Neutrophil (primary cell): ENCODE measurements around the gene CPNE6.
"Not testable (repeated sequence)": the region's sequence is repeated elsewhere in the genome, so short reads cannot be mapped to it uniquely, and the experiment has no call there.

Source experiments
- H3K27ac ChIP-seq: fragments of 200-600 bp; sonication (generic); 2 replicates; pipeline ENCODE4 v1.5.1; 2016; ENCODE audit warnings: mild to moderate bottlenecking, moderate library complexity
- H3K27me3 ChIP-seq: fragments of 200-600 bp; sonication (generic); 2 replicates; pipeline ENCODE4 v1.6.0; 2016; ENCODE audit warnings: mild to moderate bottlenecking
- H3K36me3 ChIP-seq: fragments of 200-600 bp; sonication (generic); 2 replicates; pipeline ENCODE4 v1.5.1; 2017
- H3K4me1 ChIP-seq, 2 experiments: fragments of 200-600 bp in 1 of 2; sonication (generic) in 1 of 2; 1 replicate in 1 of 2; 2 replicates in 1 of 2; pipeline versions ENCODE4 v1.5.1 to v1.6.1; 2013 to 2016; ENCODE audit warnings: low read depth in 1 of 2, low read length in 1 of 2, mild to moderate bottlenecking in 1 of 2, moderate library complexity in 1 of 2; ENCODE audit not compliant: control insufficient read depth in 1 of 2, insufficient read depth in 1 of 2
- H3K4me3 ChIP-seq, 2 experiments: fragments of 200-600 bp in 1 of 2; sonication (generic) in 1 of 2; 1 replicate in 1 of 2; 2 replicates in 1 of 2; pipeline ENCODE4 v1.5.1; 2013 to 2016; ENCODE audit warnings: low read depth in 1 of 2, low read length in 1 of 2, mild to moderate bottlenecking in 1 of 2, moderate library complexity in 1 of 2
- H3K9me3 ChIP-seq: fragments of 200-600 bp; sonication (generic); 2 replicates; pipeline ENCODE4 v1.5.1; 2016
- TF ChIP-seq, protein P1 (sequence below): fragments of 200-600 bp; sonication (generic); IDR thresholded peaks from 2 replicates; pipeline ENCODE4 v1.5.1; 2016; ENCODE audit warnings: antibody characterized with exemption

The CPNE6 gene

DNA sequence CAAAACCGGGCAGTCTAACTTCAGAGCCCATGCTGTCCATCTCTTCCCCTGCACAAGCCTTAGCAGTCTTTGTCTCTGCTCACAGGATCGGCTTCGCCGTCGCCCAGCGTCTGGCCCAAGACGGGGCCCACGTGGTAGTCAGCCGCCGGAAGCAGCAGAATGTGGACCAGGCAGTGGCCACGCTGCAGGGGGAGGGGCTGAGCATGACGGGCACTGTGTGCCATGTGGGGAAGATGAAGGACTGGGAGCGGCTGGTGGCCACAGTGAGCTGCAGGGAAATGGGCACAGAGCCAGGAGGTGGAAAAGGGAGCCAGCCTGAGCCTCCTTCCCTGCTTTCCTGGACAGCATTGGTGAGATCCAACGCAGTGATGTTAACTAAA, 33.7 kb upstream of the CPNE6 start:
- no peak overlapping the region for H3K4me3 ChIP-seq
- H3K9me3 ChIP-seq, result no peaks in the 10 kb centered on the region
- H3K36me3 ChIP-seq, result no peaks in the 10 kb centered on the region
- H3K4me1 ChIP-seq, result peaks cover 35 to 42% of the 10 kb centered on the region in 2 experiments
- H3K27ac ChIP-seq, result no peak overlapping the region
- TF ChIP-seq, protein P1, sequence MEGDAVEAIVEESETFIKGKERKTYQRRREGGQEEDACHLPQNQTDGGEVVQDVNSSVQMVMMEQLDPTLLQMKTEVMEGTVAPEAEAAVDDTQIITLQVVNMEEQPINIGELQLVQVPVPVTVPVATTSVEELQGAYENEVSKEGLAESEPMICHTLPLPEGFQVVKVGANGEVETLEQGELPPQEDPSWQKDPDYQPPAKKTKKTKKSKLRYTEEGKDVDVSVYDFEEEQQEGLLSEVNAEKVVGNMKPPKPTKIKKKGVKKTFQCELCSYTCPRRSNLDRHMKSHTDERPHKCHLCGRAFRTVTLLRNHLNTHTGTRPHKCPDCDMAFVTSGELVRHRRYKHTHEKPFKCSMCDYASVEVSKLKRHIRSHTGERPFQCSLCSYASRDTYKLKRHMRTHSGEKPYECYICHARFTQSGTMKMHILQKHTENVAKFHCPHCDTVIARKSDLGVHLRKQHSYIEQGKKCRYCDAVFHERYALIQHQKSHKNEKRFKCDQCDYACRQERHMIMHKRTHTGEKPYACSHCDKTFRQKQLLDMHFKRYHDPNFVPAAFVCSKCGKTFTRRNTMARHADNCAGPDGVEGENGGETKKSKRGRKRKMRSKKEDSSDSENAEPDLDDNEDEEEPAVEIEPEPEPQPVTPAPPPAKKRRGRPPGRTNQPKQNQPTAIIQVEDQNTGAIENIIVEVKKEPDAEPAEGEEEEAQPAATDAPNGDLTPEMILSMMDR, result no peak
- no peaks in the 10 kb centered on the region for H3K27me3 ChIP-seq

DNA sequence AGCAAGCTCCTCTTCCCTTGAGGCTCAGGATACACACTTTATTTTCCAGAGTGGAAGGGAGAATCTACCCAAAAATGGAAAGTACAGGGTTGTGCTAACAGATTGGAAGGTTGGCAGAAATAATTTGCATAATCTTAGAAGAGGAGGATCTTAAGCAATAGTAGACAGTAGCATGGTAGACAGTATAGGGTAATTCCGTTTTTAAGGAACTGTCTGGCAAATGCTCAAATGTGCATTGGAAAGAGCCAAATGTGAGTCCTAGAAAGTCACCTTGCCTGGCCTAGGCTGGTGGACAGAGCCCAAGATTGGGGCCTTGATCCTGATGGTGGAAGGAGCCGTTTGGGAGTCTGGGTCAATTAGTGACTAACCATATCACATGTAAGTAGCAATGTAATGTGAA, 32.7 kb upstream of the CPNE6 start:
- Histone ChIP-seq H3K27me3 (no peaks in the 10 kb centered on the region), H3K4me3 (no peak overlapping the region), H3K9me3 (no peaks in the 10 kb centered on the region), H3K27ac (no peak overlapping the region), H3K36me3 (no peaks in the 10 kb centered on the region), H3K4me1 (peaks cover 24 to 32% of the 10 kb centered on the region in 2 experiments)
- TF ChIP-seq, protein P1, result no peak

DNA sequence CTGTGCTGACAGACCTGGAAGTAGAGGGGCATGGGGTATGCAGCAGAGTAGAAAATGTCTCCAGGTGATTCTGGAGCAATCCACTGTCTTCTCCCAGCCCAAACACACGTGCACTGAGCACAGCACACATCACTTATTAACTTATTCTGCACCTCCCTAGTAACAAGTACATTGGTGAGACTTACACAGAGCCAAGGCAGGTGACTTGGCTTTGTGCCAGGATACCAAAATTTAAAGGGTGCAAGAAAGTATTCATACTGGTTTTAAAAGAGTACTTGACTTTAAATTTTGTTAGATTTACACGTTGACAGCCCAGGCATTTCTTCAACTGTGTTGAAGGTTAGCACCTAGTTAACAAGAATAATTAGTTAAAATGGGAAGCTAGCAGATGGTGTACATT, 30.7 kb upstream of the CPNE6 start:
- Histone ChIP-seq H3K4me3 (no peak overlapping the region), H3K27me3 (no peaks in the 10 kb centered on the region), H3K36me3 (no peaks in the 10 kb centered on the region), H3K4me1 (peaks cover 13 to 19% of the 10 kb centered on the region in 2 experiments), H3K9me3 (no peaks in the 10 kb centered on the region), H3K27ac (no peak overlapping the region)
- TF ChIP-seq, protein P1, result no peak

DNA sequence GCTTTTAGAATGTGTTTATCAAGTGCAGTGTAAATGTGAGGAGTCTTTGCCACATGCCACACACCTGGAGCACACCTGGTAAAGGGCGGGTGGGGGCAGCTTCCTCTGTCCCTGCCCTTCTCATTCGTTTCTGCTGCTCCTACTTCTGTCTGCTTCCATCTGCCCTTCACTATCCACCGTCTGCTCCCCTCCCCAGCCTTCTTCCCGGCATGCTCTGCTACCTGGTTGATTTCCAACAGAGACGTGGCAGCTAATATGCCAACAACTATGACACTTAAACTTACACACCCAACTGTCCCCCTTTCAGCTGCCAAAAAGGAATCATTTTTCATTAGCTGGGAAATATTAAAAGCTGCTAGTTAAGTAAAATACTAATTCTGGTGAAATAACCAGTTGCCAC, 28.6 kb upstream of the CPNE6 start:
- Histone ChIP-seq H3K36me3 (no peaks in the 10 kb centered on the region), H3K4me1 (peaks cover 5 to 7% of the 10 kb centered on the region in 2 experiments), H3K27ac (no peak overlapping the region), H3K4me3 (no peak overlapping the region), H3K9me3 (no peaks in the 10 kb centered on the region), H3K27me3 (no peaks in the 10 kb centered on the region)
- TF ChIP-seq, protein P1, result no peak

DNA sequence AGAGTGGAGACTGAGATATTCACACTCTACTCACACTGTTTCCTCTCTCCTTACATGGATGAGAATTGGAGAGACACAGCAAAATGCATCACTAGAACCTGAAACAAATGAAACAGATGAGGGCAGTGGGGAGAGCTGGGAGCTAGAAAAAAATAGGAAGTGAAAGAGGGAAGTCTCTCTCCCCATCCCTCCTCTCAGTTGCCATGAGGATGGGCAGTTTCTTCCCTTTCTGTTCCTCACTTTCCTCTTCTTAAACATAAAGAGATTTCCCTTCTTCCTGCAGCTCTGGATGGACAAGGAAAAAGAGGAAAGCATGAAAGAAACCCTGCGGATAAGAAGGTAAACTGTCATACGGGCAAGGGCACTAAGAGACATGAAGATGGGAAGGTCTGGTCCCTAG, 22.4 kb upstream of the CPNE6 start:
- H3K9me3 ChIP-seq, H3K4me3 ChIP-seq, H3K36me3 ChIP-seq, H3K27ac ChIP-seq: not testable (repeated sequence)
- H3K4me1 ChIP-seq, result peaks cover 13 to 25% of the 10 kb centered on the region in 2 experiments
- peaks cover 46% of the 10 kb centered on the region for H3K27me3 ChIP-seq

DNA sequence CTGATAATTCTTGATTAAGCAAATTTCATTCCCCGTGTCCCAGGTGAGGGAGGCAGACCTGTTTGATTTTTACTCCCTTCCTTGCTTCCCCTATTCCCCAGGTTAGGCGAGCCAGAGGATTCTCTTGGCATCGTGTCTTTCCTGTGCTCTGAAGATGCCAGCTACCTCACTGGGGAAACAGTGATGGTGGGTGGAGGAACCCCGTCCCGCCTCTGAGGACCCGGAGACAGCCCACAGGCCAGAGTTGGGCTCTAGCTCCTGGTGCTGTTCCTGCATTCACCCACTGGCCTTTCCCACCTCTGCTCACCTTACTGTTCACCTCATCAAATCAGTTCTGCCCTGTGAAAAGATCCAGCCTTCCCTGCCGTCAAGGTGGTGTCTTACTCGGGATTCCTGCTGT, 20.6 kb upstream of the CPNE6 start:
- H3K9me3 ChIP-seq, H3K36me3 ChIP-seq, H3K27ac ChIP-seq, H3K4me3 ChIP-seq: not testable (repeated sequence)
- peaks cover 62% of the 10 kb centered on the region for H3K27me3 ChIP-seq
- peaks cover 13 to 25% of the 10 kb centered on the region in 2 experiments for H3K4me1 ChIP-seq
